B cell (primary cell): ENCODE data around the gene TTLL1. TPM values are rescaled to one million over a fixed set of nuclear protein-coding genes. Genes with fewer than 3 reads are reported as not detected.
"Not testable (repeated sequence)": the region's sequence is repeated elsewhere in the genome, so short reads cannot be mapped to it uniquely, and the experiment has no call there.

Source experiments
- ATAC-seq: fragments of 200-7000 bp; cut with Tn5 transposase; one replicate; pipeline ENCODE4 v1.10.0; 2021; ENCODE audit warnings: low read depth, mild to moderate bottlenecking, moderate number of reproducible peaks, moderate library complexity
- CTCF ChIA-PET: fragments of 350-600 bp; sonication (Branson Sonifier 250); formaldehyde crosslinking; loops from one replicate; lab custom pipeline; 2021; ENCODE audit warnings: antibody characterized with exemption, inconsistent platforms; lab: Charles Lee
- POLR2A ChIA-PET: fragments of 350-600 bp; sonication (Branson Sonifier 250); formaldehyde crosslinking; loops from one replicate; lab custom pipeline; 2021; ENCODE audit warnings: antibody characterized with exemption; lab: Charles Lee
- DNase-seq: peaks from one replicate; pipeline ENCODE4 v3.0.0; 2013
- H2AFZ ChIP-seq: 2 replicates; pipeline ENCODE4 v1.6.1; 2012; ENCODE audit warnings: mild to moderate bottlenecking, low read depth, low read length; ENCODE audit not compliant: insufficient read depth, poor library complexity, severe bottlenecking
- H3K27ac ChIP-seq, 2 donors: 1 replicate in 1 of 2; 2 replicates in 1 of 2; pipeline ENCODE4 v1.5.1; 2012 to 2013; ENCODE audit warnings: low read length in 2 of 2, mild to moderate bottlenecking in 2 of 2, moderate library complexity in 1 of 2
- H3K27me3 ChIP-seq, 4 experiments: fragments of 200-600 bp in 1 of 4; sonication (generic) in 1 of 4; replicated peaks in 1 of 4; 1 replicate in 2 of 4; 2 replicates in 2 of 4; pipeline versions ENCODE4 v1.6.1 to v1.7.0; 2013 to 2016; ENCODE audit warnings: low read length in 3 of 4, mild to moderate bottlenecking in 2 of 4, mixed read lengths in 1 of 4, moderate library complexity in 1 of 4; ENCODE audit not compliant: insufficient read depth in 4 of 4, control insufficient read depth in 3 of 4; ENCODE audit errors: control extremely low read depth in 1 of 4
- H3K36me3 ChIP-seq, 2 experiments: replicated peaks in 1 of 2; 1 replicate in 1 of 2; 2 replicates in 1 of 2; pipeline versions ENCODE4 v1.6.1 to v1.7.1; 2013; ENCODE audit warnings: low read length in 1 of 2; ENCODE audit not compliant: insufficient read depth in 2 of 2, control insufficient read depth in 1 of 2; ENCODE audit errors: control extremely low read depth in 1 of 2, extremely low read depth in 1 of 2
- H3K4me1 ChIP-seq, 2 donors: fragments of 200-600 bp in 1 of 2; sonication (generic) in 1 of 2; 1 replicate in 1 of 2; 2 replicates in 1 of 2; pipeline versions ENCODE4 v1.5.1 to v1.6.1; 2013 to 2017; ENCODE audit warnings: low read length in 2 of 2; ENCODE audit not compliant: control insufficient read depth in 2 of 2, insufficient read depth in 2 of 2
- H3K4me2 ChIP-seq: replicated peaks from 2 replicates; pipeline ENCODE3; 2012; ENCODE audit warnings: mild to moderate bottlenecking, low read depth, low read length; ENCODE audit not compliant: poor library complexity, severe bottlenecking
- H3K4me3 ChIP-seq, 5 experiments: fragments of 200-600 bp in 1 of 5; sonication (generic) in 1 of 5; 1 replicate in 3 of 5; 2 replicates in 2 of 5; pipeline versions ENCODE4 v1.5.1 to v1.7.0; 2011 to 2016; ENCODE audit warnings: low read length in 4 of 5, mild to moderate bottlenecking in 4 of 5, low read depth in 2 of 5, control low read depth in 1 of 5, moderate library complexity in 1 of 5; ENCODE audit not compliant: insufficient read depth in 1 of 5; ENCODE audit errors: control extremely low read depth in 1 of 5, extremely low read depth in 1 of 5
- H3K79me2 ChIP-seq: fragments of 200-600 bp; sonication (generic); one replicate; pipeline ENCODE4 v1.6.0; 2016; ENCODE audit warnings: low read length; ENCODE audit not compliant: control insufficient read depth, insufficient read depth
- H3K9ac ChIP-seq: fragments of 200-600 bp; sonication (generic); 2 replicates; pipeline ENCODE4 v1.6.1; 2017; ENCODE audit warnings: mild to moderate bottlenecking, low read length, moderate library complexity
- H3K9me3 ChIP-seq, 3 donors: one replicate each; pipeline versions ENCODE4 v1.6.1 to v1.7.1; 2013; ENCODE audit warnings: low read length in 2 of 3; ENCODE audit not compliant: control insufficient read depth in 2 of 3, insufficient read depth in 1 of 3; ENCODE audit errors: control extremely low read depth in 1 of 3
- H4K20me1 ChIP-seq: 2 replicates; pipeline ENCODE4 v1.6.0; 2012; ENCODE audit warnings: mild to moderate bottlenecking, low read length; ENCODE audit not compliant: insufficient read depth, control insufficient read depth, poor library complexity, severe bottlenecking
- H3K27ac Mint-ChIP-seq: one replicate; pipeline ENCODE4 v1.8.0; 2021; ENCODE audit warnings: mixed read lengths
- H3K27me3 Mint-ChIP-seq: one replicate; pipeline ENCODE4 v1.8.0; 2021; ENCODE audit warnings: mixed read lengths
- H3K4me1 Mint-ChIP-seq: one replicate; pipeline ENCODE4 v1.8.0; 2021; ENCODE audit warnings: mixed read lengths
- H3K4me3 Mint-ChIP-seq: one replicate; pipeline ENCODE4 v1.8.0; 2021; ENCODE audit warnings: mixed read lengths
- H3K9me3 Mint-ChIP-seq: one replicate; pipeline ENCODE4 v1.8.0; 2022; ENCODE audit warnings: mixed read lengths; ENCODE audit not compliant: insufficient read depth
- EZH2 ChIP-seq: IDR thresholded peaks from 2 replicates; pipeline ENCODE4 v1.6.1; 2012; ENCODE audit warnings: borderline replicate concordance, low read depth, mild to moderate bottlenecking, moderate library complexity, low read length; ENCODE audit not compliant: insufficient read depth, poor library complexity, severe bottlenecking
- WGBS: methylation state at CpG from one replicate; pipeline ENCODE4 v1.1.5; 2013; ENCODE audit warnings: missing lambda C conversion rate; ENCODE audit not compliant: insufficient coverage; 5-methylcytosine and 5-hydroxymethylcytosine counted together
- intact Hi-C: fragments of 100-400 bp; cut with micrococcal nuclease; formaldehyde crosslinking; loops from one replicate; pipeline ENCODE4 v1.10.0; 2022
- polyA plus RNA-seq: library from polyadenylated mRNA; depleted of rRNA; stranded (reverse); fragments of >200 nt; gene quantifications from 2 replicates; pipeline ENCODE4 v1.2.3, GENCODE V29; 2012
- total RNA-seq, 2 donors: library from RNA; stranded (reverse); fragments of 120-200 nt in 1 of 2; gene quantifications; 1 replicate in 1 of 2; 2 replicates in 1 of 2; pipeline versions ENCODE4 v1.2.3 to v1.2.4, GENCODE V29; 2013 to 2022
- TF ChIP-seq, protein P1 (sequence below): fragments of 200-600 bp; IDR thresholded peaks from one replicate; pipeline ENCODE4 v1.8.0; 2022; ENCODE audit warnings: antibody characterized with exemption, mild to moderate bottlenecking

TTLL1 gene
- total and polyA plus RNA-seq, 2 donors (not counting 1 experiment from before 2014, with no cell fraction given), result 3.0 to 3.3 TPM

DNA sequence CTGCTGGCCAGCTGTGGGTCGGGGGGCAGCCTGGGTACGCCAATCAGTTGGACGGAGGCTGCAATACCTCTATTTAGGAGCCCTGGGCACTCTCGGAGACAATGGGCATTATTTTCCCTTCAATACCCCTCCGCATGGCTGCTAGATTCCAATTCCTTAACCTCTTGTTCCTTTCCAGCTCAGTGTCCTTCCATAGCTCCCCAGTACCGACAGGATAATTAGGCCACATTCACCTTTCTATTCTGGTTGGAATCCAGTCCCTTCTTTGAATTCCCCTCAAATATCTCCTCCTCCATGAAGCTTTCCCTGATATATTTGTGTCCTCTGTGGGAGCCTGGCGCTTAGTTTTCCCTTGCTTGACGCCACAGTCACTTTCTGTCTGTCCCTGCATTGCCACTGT is 17.1 kb upstream of the TTLL1 start:
- no peak overlapping the region for H3K27ac Mint-ChIP-seq

DNA sequence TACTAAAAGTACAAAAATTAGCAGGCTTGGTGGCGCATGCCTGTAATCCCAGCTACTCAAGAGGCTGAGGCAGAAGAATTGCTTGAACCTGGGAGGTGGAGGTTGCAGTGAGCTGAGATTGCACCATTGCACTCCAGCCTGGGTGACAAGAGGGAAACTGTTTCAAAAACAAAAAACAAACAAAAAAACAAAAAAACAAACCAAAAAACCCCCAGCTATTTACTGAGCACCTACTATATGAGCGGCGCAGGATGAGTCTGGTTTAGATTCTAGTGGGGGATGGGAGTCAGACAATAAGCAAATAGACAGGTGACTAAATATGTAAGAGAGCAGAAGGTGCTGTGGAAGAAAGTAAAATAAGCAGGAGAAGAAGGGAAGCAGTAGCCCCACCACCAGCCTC is 15.8 kb upstream of the TTLL1 start:
- DNase-seq, POLR2A ChIA-PET, H3K27ac Mint-ChIP-seq, intact Hi-C loops, H4K20me1 ChIP-seq, H3K9me3 Mint-ChIP-seq, H3K27ac ChIP-seq, H3K4me3 ChIP-seq, CTCF ChIA-PET, H3K79me2 ChIP-seq, H3K4me2 ChIP-seq, H3K4me1 Mint-ChIP-seq, H3K9ac ChIP-seq, H3K36me3 ChIP-seq, ATAC-seq, H3K9me3 ChIP-seq, H3K4me3 Mint-ChIP-seq, H3K4me1 ChIP-seq, H2AFZ ChIP-seq: not testable (repeated sequence)
- H3K27me3 ChIP-seq, result peaks cover 0 to 30% (median 5%) of the 10 kb centered on the region in 4 experiments
- peaks cover 14% of the 10 kb centered on the region for H3K27me3 Mint-ChIP-seq
- WGBS, result no CpG with 5 or more reads among the region's 3 CpGs

More for the DNA sequence above, 17.1 kb upstream of the TTLL1 start:
- H3K9me3 Mint-ChIP-seq, result no peaks in the 10 kb centered on the region
- H3K36me3 ChIP-seq, result no peaks in the 10 kb centered on the region
- H3K79me2 ChIP-seq, result peaks cover under 1% of the 10 kb centered on the region
- POLR2A ChIA-PET, result no interaction called here
- intact Hi-C loops, result no loop called here
- no peak overlapping the region for H3K9ac ChIP-seq
- ATAC-seq, result no peak
- peaks cover 19% of the 10 kb centered on the region for H3K27me3 Mint-ChIP-seq
- H3K4me3 Mint-ChIP-seq, result no peak overlapping the region
- over 99% methylated on average over 8 of the region's 8 CpGs for WGBS
- TF ChIP-seq, protein P1, sequence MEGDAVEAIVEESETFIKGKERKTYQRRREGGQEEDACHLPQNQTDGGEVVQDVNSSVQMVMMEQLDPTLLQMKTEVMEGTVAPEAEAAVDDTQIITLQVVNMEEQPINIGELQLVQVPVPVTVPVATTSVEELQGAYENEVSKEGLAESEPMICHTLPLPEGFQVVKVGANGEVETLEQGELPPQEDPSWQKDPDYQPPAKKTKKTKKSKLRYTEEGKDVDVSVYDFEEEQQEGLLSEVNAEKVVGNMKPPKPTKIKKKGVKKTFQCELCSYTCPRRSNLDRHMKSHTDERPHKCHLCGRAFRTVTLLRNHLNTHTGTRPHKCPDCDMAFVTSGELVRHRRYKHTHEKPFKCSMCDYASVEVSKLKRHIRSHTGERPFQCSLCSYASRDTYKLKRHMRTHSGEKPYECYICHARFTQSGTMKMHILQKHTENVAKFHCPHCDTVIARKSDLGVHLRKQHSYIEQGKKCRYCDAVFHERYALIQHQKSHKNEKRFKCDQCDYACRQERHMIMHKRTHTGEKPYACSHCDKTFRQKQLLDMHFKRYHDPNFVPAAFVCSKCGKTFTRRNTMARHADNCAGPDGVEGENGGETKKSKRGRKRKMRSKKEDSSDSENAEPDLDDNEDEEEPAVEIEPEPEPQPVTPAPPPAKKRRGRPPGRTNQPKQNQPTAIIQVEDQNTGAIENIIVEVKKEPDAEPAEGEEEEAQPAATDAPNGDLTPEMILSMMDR, result no peak
- TF ChIP-seq EZH2, result no peak
- H3K4me2 ChIP-seq, result no peak overlapping the region
- H2AFZ ChIP-seq, result no peak overlapping the region
- H3K9me3 ChIP-seq, result no peaks in the 10 kb centered on the region
- no peak overlapping the region for H3K27ac ChIP-seq
- peaks cover 4% of the 10 kb centered on the region for H3K4me1 Mint-ChIP-seq
- peaks cover 9 to 12% of the 10 kb centered on the region in 2 donors for H3K4me1 ChIP-seq
- CTCF ChIA-PET, result no interaction called here
- H4K20me1 ChIP-seq, result no peaks in the 10 kb centered on the region
- H3K27me3 ChIP-seq, result peaks cover 0 to 36% (median 9%) of the 10 kb centered on the region in 4 experiments
- no peak overlapping the region for H3K4me3 ChIP-seq
- DNase-seq, result no peak

DNA sequence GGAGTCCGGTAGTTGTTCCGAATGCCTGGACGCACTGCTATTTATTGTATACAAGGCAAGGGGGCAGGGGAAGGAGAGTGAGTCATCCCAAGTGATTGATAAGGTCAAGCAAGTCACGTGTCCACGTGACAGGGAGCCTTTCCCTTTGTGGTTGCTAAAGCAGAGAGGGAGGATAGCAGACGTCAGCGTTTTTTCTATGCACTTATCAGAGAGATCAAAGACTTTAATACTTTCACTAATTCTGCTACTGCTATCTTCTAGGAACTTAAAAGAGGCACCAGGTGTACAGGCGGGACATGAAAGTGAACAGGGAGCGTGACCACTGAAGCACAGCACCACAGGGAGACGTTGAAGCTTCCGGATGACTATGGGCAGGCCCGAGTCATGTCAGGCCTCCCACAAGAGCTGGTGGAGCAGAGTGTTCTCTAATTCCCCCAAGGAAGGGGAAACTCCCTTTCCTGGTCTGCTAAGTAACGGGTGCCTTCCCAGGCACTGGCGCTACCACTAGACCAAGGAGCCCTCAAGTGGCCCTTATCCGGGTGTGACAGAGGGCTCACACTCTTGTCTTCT is 14.9 kb upstream of the TTLL1 start:
- H3K4me3 ChIP-seq, H3K4me1 ChIP-seq, POLR2A ChIA-PET, intact Hi-C loops, CTCF ChIA-PET, H4K20me1 ChIP-seq, H3K4me3 Mint-ChIP-seq, H3K9ac ChIP-seq, H3K36me3 ChIP-seq, H3K4me1 Mint-ChIP-seq, H3K9me3 Mint-ChIP-seq, H3K79me2 ChIP-seq, H3K27ac ChIP-seq, ATAC-seq, H2AFZ ChIP-seq, H3K4me2 ChIP-seq, H3K27ac Mint-ChIP-seq, DNase-seq, H3K9me3 ChIP-seq: not testable (repeated sequence)
- peaks cover 14% of the 10 kb centered on the region for H3K27me3 Mint-ChIP-seq
- peaks cover 0 to 23% (median 2%) of the 10 kb centered on the region in 4 experiments for H3K27me3 ChIP-seq
- 84% methylated on average over 12 of the region's 15 CpGs for WGBS
